Measurements from ENCODE around the gene CD99.

The CD99 gene

GRCh38 chrX:2656257-2656836, 34.7 kb upstream of the CD99 start:
- WGBS, 2 experiments = 90 to 94% methylated on average over 7 of the region's 7 CpGs
- H3K4me1 ChIP-seq (ENCODE audit: control insufficient read depth, insufficient read depth, low read length) = no peaks in the 10 kb centered on the region
- no peaks in the 10 kb centered on the region for H3K36me3 ChIP-seq (ENCODE audit: control insufficient read depth, insufficient read depth, low read length)
- no peak overlapping the region for H3K27ac ChIP-seq (ENCODE audit: insufficient read depth, low read depth, low read length, poor library complexity, severe bottlenecking)
- no peaks in the 10 kb centered on the region for H3K27me3 ChIP-seq (ENCODE audit: control insufficient read depth, insufficient read depth, low read length, poor library complexity, severe bottlenecking)
- no peaks in the 10 kb centered on the region for H3K9me3 ChIP-seq (ENCODE audit: control insufficient read depth, low read length)
- H3K4me3 ChIP-seq (ENCODE audit: insufficient read depth, low read depth, low read length) = no peak overlapping the region

- Histone ChIP-seq H3K27ac (ENCODE audit: insufficient read depth, low read depth, low read length, poor library complexity, severe bottlenecking) (no peak overlapping the region), H3K4me1 (ENCODE audit: control insufficient read depth, insufficient read depth, low read length) (no peaks in the 10 kb centered on the region), H3K4me3 (ENCODE audit: insufficient read depth, low read depth, low read length) (no peak overlapping the region), H3K27me3 (ENCODE audit: control insufficient read depth, insufficient read depth, low read length, poor library complexity, severe bottlenecking) (no peaks in the 10 kb centered on the region), H3K36me3 (ENCODE audit: control insufficient read depth, insufficient read depth, low read length) (no peaks in the 10 kb centered on the region), H3K9me3 (ENCODE audit: control insufficient read depth, low read length) (no peaks in the 10 kb centered on the region)
- WGBS, 2 experiments = 92 to 94% methylated on average over 6 of the region's 6 CpGs
Measured at GRCh38 chrX:2657532-2658113, 33.5 kb upstream of the CD99 start.

- no peaks in the 10 kb centered on the region for H3K9me3 ChIP-seq (ENCODE audit: control insufficient read depth, low read length)
- no peaks in the 10 kb centered on the region for H3K27me3 ChIP-seq (ENCODE audit: control insufficient read depth, insufficient read depth, low read length, poor library complexity, severe bottlenecking)
- H3K4me1 ChIP-seq (ENCODE audit: control insufficient read depth, insufficient read depth, low read length) = no peaks in the 10 kb centered on the region
- no peak overlapping the region for H3K4me3 ChIP-seq (ENCODE audit: insufficient read depth, low read depth, low read length)
- H3K27ac ChIP-seq (ENCODE audit: insufficient read depth, low read depth, low read length, poor library complexity, severe bottlenecking) = no peak overlapping the region
- no peaks in the 10 kb centered on the region for H3K36me3 ChIP-seq (ENCODE audit: control insufficient read depth, insufficient read depth, low read length)
- WGBS, 2 experiments = 95 to 96% methylated on average over 5 of the region's 5 CpGs
Measured at GRCh38 chrX:2658585-2659292, 32.4 kb upstream of the CD99 start.

GRCh38 chrX:2662586-2662985, 28.5 kb upstream of the CD99 start:
- no peak overlapping the region for H3K27ac ChIP-seq (ENCODE audit: insufficient read depth, low read depth, low read length, poor library complexity, severe bottlenecking)
- H3K9me3 ChIP-seq (ENCODE audit: control insufficient read depth, low read length) = no peaks in the 10 kb centered on the region
- no peaks in the 10 kb centered on the region for H3K4me1 ChIP-seq (ENCODE audit: control insufficient read depth, insufficient read depth, low read length)
- H3K4me3 ChIP-seq (ENCODE audit: insufficient read depth, low read depth, low read length) = no peak overlapping the region
- no peaks in the 10 kb centered on the region for H3K36me3 ChIP-seq (ENCODE audit: control insufficient read depth, insufficient read depth, low read length)
- no peaks in the 10 kb centered on the region for H3K27me3 ChIP-seq (ENCODE audit: control insufficient read depth, insufficient read depth, low read length, poor library complexity, severe bottlenecking)
- 85 to 89% methylated on average over 5 of the region's 5 CpGs for WGBS, 2 experiments

- no peak overlapping the region for H3K27ac ChIP-seq (ENCODE audit: insufficient read depth, low read depth, low read length, poor library complexity, severe bottlenecking)
- H3K4me1 ChIP-seq (ENCODE audit: control insufficient read depth, insufficient read depth, low read length) = no peaks in the 10 kb centered on the region
- H3K4me3 ChIP-seq (ENCODE audit: insufficient read depth, low read depth, low read length) = no peak overlapping the region
- no peaks in the 10 kb centered on the region for H3K27me3 ChIP-seq (ENCODE audit: control insufficient read depth, insufficient read depth, low read length, poor library complexity, severe bottlenecking)
- H3K9me3 ChIP-seq (ENCODE audit: control insufficient read depth, low read length) = no peaks in the 10 kb centered on the region
- no peaks in the 10 kb centered on the region for H3K36me3 ChIP-seq (ENCODE audit: control insufficient read depth, insufficient read depth, low read length)
- WGBS, 2 experiments = 68 to 76% methylated on average over 10 of the region's 10 CpGs
Measured at GRCh38 chrX:2664502-2664901, 26.6 kb upstream of the CD99 start.

GRCh38 chrX:2665387-2666304, 25.4 kb upstream of the CD99 start:
- no peaks in the 10 kb centered on the region for H3K36me3 ChIP-seq (ENCODE audit: control insufficient read depth, insufficient read depth, low read length)
- no peaks in the 10 kb centered on the region for H3K4me1 ChIP-seq (ENCODE audit: control insufficient read depth, insufficient read depth, low read length)
- WGBS, 2 experiments = 94 to 95% methylated on average over 7 of the region's 7 CpGs
- H3K27ac ChIP-seq (ENCODE audit: insufficient read depth, low read depth, low read length, poor library complexity, severe bottlenecking) = no peak overlapping the region
- no peaks in the 10 kb centered on the region for H3K27me3 ChIP-seq (ENCODE audit: control insufficient read depth, insufficient read depth, low read length, poor library complexity, severe bottlenecking)
- no peaks in the 10 kb centered on the region for H3K9me3 ChIP-seq (ENCODE audit: control insufficient read depth, low read length)
- no peak overlapping the region for H3K4me3 ChIP-seq (ENCODE audit: insufficient read depth, low read depth, low read length)

- WGBS, 2 experiments = 93 to 96% methylated on average over 2 of the region's 2 CpGs
- no peaks in the 10 kb centered on the region for H3K27me3 ChIP-seq (ENCODE audit: control insufficient read depth, insufficient read depth, low read length, poor library complexity, severe bottlenecking)
- H3K36me3 ChIP-seq (ENCODE audit: control insufficient read depth, insufficient read depth, low read length) = no peaks in the 10 kb centered on the region
- H3K4me3 ChIP-seq (ENCODE audit: insufficient read depth, low read depth, low read length) = no peak overlapping the region
- no peaks in the 10 kb centered on the region for H3K4me1 ChIP-seq (ENCODE audit: control insufficient read depth, insufficient read depth, low read length)
- no peaks in the 10 kb centered on the region for H3K9me3 ChIP-seq (ENCODE audit: control insufficient read depth, low read length)
- no peak overlapping the region for H3K27ac ChIP-seq (ENCODE audit: insufficient read depth, low read depth, low read length, poor library complexity, severe bottlenecking)
Measured at GRCh38 chrX:2666491-2666890, 24.6 kb upstream of the CD99 start.

GRCh38 chrX:2670978-2671377, 20.1 kb upstream of the CD99 start:
- H3K36me3 ChIP-seq (ENCODE audit: control insufficient read depth, insufficient read depth, low read length) = no peaks in the 10 kb centered on the region
- H3K27ac ChIP-seq (ENCODE audit: insufficient read depth, low read depth, low read length, poor library complexity, severe bottlenecking) = no peak overlapping the region
- 72% methylated on average over 4 of the region's 4 CpGs for WGBS, 2 experiments
- H3K4me3 ChIP-seq (ENCODE audit: insufficient read depth, low read depth, low read length) = no peak overlapping the region
- no peaks in the 10 kb centered on the region for H3K27me3 ChIP-seq (ENCODE audit: control insufficient read depth, insufficient read depth, low read length, poor library complexity, severe bottlenecking)
- no peaks in the 10 kb centered on the region for H3K9me3 ChIP-seq (ENCODE audit: control insufficient read depth, low read length)
- no peaks in the 10 kb centered on the region for H3K4me1 ChIP-seq (ENCODE audit: control insufficient read depth, insufficient read depth, low read length)

- Histone ChIP-seq H3K27ac (ENCODE audit: insufficient read depth, low read depth, low read length, poor library complexity, severe bottlenecking) (no peak overlapping the region), H3K4me1 (ENCODE audit: control insufficient read depth, insufficient read depth, low read length) (no peaks in the 10 kb centered on the region), H3K9me3 (ENCODE audit: control insufficient read depth, low read length) (no peaks in the 10 kb centered on the region), H3K4me3 (ENCODE audit: insufficient read depth, low read depth, low read length) (no peak overlapping the region), H3K36me3 (ENCODE audit: control insufficient read depth, insufficient read depth, low read length) (no peaks in the 10 kb centered on the region), H3K27me3 (ENCODE audit: control insufficient read depth, insufficient read depth, low read length, poor library complexity, severe bottlenecking) (no peaks in the 10 kb centered on the region)
- 96% methylated on average over 6 of the region's 6 CpGs for WGBS, 2 experiments
Measured at GRCh38 chrX:2672084-2672483, 19.0 kb upstream of the CD99 start.

- H3K4me1 ChIP-seq (ENCODE audit: control insufficient read depth, insufficient read depth, low read length) = no peaks in the 10 kb centered on the region
- H3K9me3 ChIP-seq (ENCODE audit: control insufficient read depth, low read length) = no peaks in the 10 kb centered on the region
- H3K36me3 ChIP-seq (ENCODE audit: control insufficient read depth, insufficient read depth, low read length) = no peaks in the 10 kb centered on the region
- H3K4me3 ChIP-seq (ENCODE audit: insufficient read depth, low read depth, low read length) = no peak overlapping the region
- 92% methylated on average over 12 of the region's 12 CpGs for WGBS, 2 experiments
- no peaks in the 10 kb centered on the region for H3K27me3 ChIP-seq (ENCODE audit: control insufficient read depth, insufficient read depth, low read length, poor library complexity, severe bottlenecking)
- no peak overlapping the region for H3K27ac ChIP-seq (ENCODE audit: insufficient read depth, low read depth, low read length, poor library complexity, severe bottlenecking)
Measured at GRCh38 chrX:2673611-2674010, 17.5 kb upstream of the CD99 start.
